KOPT-K1 (cell line): ENCODE data around the gene ZSCAN20.

ENCODE experiments used
- H3K27ac ChIP-seq: fragments of 200-600 bp; sonication (generic); 2 replicates; pipeline ENCODE4 v1.5.1; 2016; ENCODE audit warnings: antibody characterized with exemption, mild to moderate bottlenecking, low read depth, low read length; ENCODE audit not compliant: poor library complexity, severe bottlenecking
- H3K36me3 ChIP-seq: fragments of 200-600 bp; sonication (generic); 2 replicates; pipeline ENCODE4 v1.5.1; 2017; ENCODE audit warnings: antibody characterized with exemption, mild to moderate bottlenecking, low read length, moderate library complexity; ENCODE audit not compliant: insufficient read depth
- H3K9me3 ChIP-seq: fragments of 200-600 bp; sonication (generic); 2 replicates; pipeline ENCODE4 v1.5.1; 2017; ENCODE audit warnings: antibody characterized with exemption, low read length, mild to moderate bottlenecking; ENCODE audit not compliant: insufficient read depth, poor library complexity, severe bottlenecking

ZSCAN20 gene

GRCh38 chr1:33524586-33524985 is 52.1 kb downstream of the ZSCAN20 start:
- Histone ChIP-seq H3K9me3 (no peaks in the 10 kb centered on the region), H3K36me3 (no peaks in the 10 kb centered on the region), H3K27ac (no peak overlapping the region)

GRCh38 chr1:33527934-33528333 is 55.5 kb downstream of the ZSCAN20 start:
- H3K9me3 ChIP-seq: peaks cover 3% of the 10 kb centered on the region
- H3K27ac ChIP-seq: no peak overlapping the region
- no peaks in the 10 kb centered on the region for H3K36me3 ChIP-seq

GRCh38 chr1:33529957-33530356 is 57.5 kb downstream of the ZSCAN20 start:
- H3K27ac ChIP-seq: no peak overlapping the region
- H3K36me3 ChIP-seq: no peaks in the 10 kb centered on the region
- peaks cover 3% of the 10 kb centered on the region for H3K9me3 ChIP-seq

GRCh38 chr1:33532250-33532649 is 59.8 kb downstream of the ZSCAN20 start:
- Histone ChIP-seq H3K27ac (no peak overlapping the region), H3K36me3 (no peaks in the 10 kb centered on the region), H3K9me3 (peaks cover 3% of the 10 kb centered on the region)

GRCh38 chr1:33532936-33533335 is 60.5 kb downstream of the ZSCAN20 start:
- no peaks in the 10 kb centered on the region for H3K36me3 ChIP-seq
- no peak overlapping the region for H3K27ac ChIP-seq
- H3K9me3 ChIP-seq: peaks cover 3% of the 10 kb centered on the region

- H3K27ac ChIP-seq: no peak overlapping the region
- H3K36me3 ChIP-seq: no peaks in the 10 kb centered on the region
- H3K9me3 ChIP-seq: peaks cover 3% of the 10 kb centered on the region
Observed at GRCh38 chr1:33535334-33535733, 62.9 kb downstream of the ZSCAN20 start.

GRCh38 chr1:33537885-33538284 is 65.4 kb downstream of the ZSCAN20 start:
- Histone ChIP-seq H3K27ac (no peak overlapping the region), H3K9me3 (no peaks in the 10 kb centered on the region), H3K36me3 (no peaks in the 10 kb centered on the region)

GRCh38 chr1:33541966-33542365 is 69.5 kb downstream of the ZSCAN20 start:
- Histone ChIP-seq H3K9me3 (no peaks in the 10 kb centered on the region), H3K36me3 (no peaks in the 10 kb centered on the region), H3K27ac (no peak overlapping the region)
